Tibial nerve (tissue), 4 donors: ENCODE data around the gene CD58. TPM values are rescaled to one million over a fixed set of nuclear protein-coding genes. Genes with fewer than 3 reads are reported as not detected.

Experiments
- DNase-seq, 2 donors: peaks; one replicate each; pipeline ENCODE4 v3.0.0-alpha.2; 2019; ENCODE audit warnings: low spot score in 2 of 2
- H3K27ac ChIP-seq, 4 donors: fragments of 200-600 bp; sonication (generic) in 3 of 4; one replicate each; pipeline ENCODE4 v1.5.1; 2017 to 2019; ENCODE audit warnings: mild to moderate bottlenecking in 1 of 4
- H3K27me3 ChIP-seq, 2 donors: fragments of 200-600 bp; sonication (generic) in 1 of 2; one replicate each; pipeline versions ENCODE4 v1.5.1 to v1.6.0; 2017 to 2019
- H3K36me3 ChIP-seq, 3 donors: fragments of 200-600 bp; sonication (generic); one replicate each; pipeline ENCODE4 v1.5.1; 2018 to 2019
- H3K4me1 ChIP-seq, 4 donors: fragments of 200-600 bp; sonication (generic) in 3 of 4; one replicate each; pipeline ENCODE4 v1.5.1; 2017 to 2019
- H3K4me3 ChIP-seq, 4 donors: fragments of 200-600 bp; sonication (generic) in 3 of 4; one replicate each; pipeline ENCODE4 v1.5.1; 2017 to 2019; ENCODE audit warnings: mild to moderate bottlenecking in 1 of 4, moderate library complexity in 1 of 4
- H3K9me3 ChIP-seq, 4 donors: fragments of 200-600 bp; sonication (generic) in 3 of 4; one replicate each; pipeline ENCODE4 v1.5.1; 2017 to 2019
- CTCF ChIP-seq, 5 experiments: fragments of 200-600 bp in 3 of 5; fragments of 450-650 bp in 2 of 5; sonication (generic) in 3 of 5; IDR thresholded peaks; one replicate each; pipeline ENCODE4 v1.5.1; 2016 to 2019; ENCODE audit warnings: antibody characterized with exemption in 5 of 5, mild to moderate bottlenecking in 3 of 5, moderate library complexity in 2 of 5
- EP300 ChIP-seq, 2 donors: sonication (generic); formaldehyde crosslinking; IDR thresholded peaks; one replicate each; pipeline ENCODE4 v1.6.1; 2017; ENCODE audit warnings: antibody characterized with exemption in 2 of 2, mild to moderate bottlenecking in 1 of 2
- POLR2A ChIP-seq, 2 donors: fragments of 450-650 bp; IDR thresholded peaks; one replicate each; pipeline ENCODE4 v1.6.1; 2017; ENCODE audit warnings: antibody characterized with exemption in 2 of 2, mild to moderate bottlenecking in 2 of 2, moderate library complexity in 2 of 2
- WGBS, 2 donors: methylation state at CpG; one replicate each; pipeline ENCODE4 v1.1.5; 2018; 5-methylcytosine and 5-hydroxymethylcytosine counted together
- total RNA-seq, 4 donors: library from RNA; depleted of rRNA; stranded (reverse); fragments of >200 nt; gene quantifications; one replicate each; pipeline ENCODE4 v1.1.0, GENCODE V29; 2016

CD58 gene
- total RNA-seq, 4 donors from 2014 or later: 15.9 to 36.0 (median 21.8) TPM

- H3K36me3 ChIP-seq: no peaks in the 10 kb centered on the region
- no peaks in the 10 kb centered on the region for H3K9me3 ChIP-seq
- H3K27ac ChIP-seq: no peak overlapping the region
- no peak for DNase-seq
- H3K27me3 ChIP-seq: no peaks in the 10 kb centered on the region
- no peak for TF ChIP-seq EP300 (IDR thresholded peaks at IDR 0.05)
- peaks cover 0 to 33% (median 11%) of the 10 kb centered on the region in 4 donors for H3K4me1 ChIP-seq
- H3K4me3 ChIP-seq: no peak overlapping the region
Measured at GRCh38 chr1:116487031-116487430, 83.8 kb downstream of the CD58 start.

GRCh38 chr1:116486424-116486823 is 84.4 kb downstream of the CD58 start:
- no peak for DNase-seq
- Histone ChIP-seq H3K27me3 (no peaks in the 10 kb centered on the region), H3K4me1 (peaks cover 0 to 33% (median 11%) of the 10 kb centered on the region in 4 donors), H3K9me3 (no peaks in the 10 kb centered on the region), H3K36me3 (no peaks in the 10 kb centered on the region), H3K27ac (no peak overlapping the region), H3K4me3 (no peak overlapping the region)
- 54 to 64% methylated on average over 3 of the region's 3 CpGs for WGBS, 2 donors
- TF ChIP-seq POLR2A (IDR thresholded peaks at IDR 0.05) (no peak), CTCF (IDR thresholded peaks at IDR 0.05) (no peak), EP300 (IDR thresholded peaks at IDR 0.05) (no peak)

- 85 to 92% methylated on average over 2 of the region's 2 CpGs for WGBS, 2 donors
- peaks cover 0 to 33% (median 11%) of the 10 kb centered on the region in 4 donors for H3K4me1 ChIP-seq
Measured at GRCh38 chr1:116485976-116486375, 84.8 kb downstream of the CD58 start.

GRCh38 chr1:116485071-116485735 is 85.6 kb downstream of the CD58 start:
- Histone ChIP-seq H3K4me1 (peaks cover 0 to 33% (median 9%) of the 10 kb centered on the region in 4 donors), H3K9me3 (no peaks in the 10 kb centered on the region), H3K27me3 (no peaks in the 10 kb centered on the region), H3K4me3 (no peak overlapping the region), H3K36me3 (no peaks in the 10 kb centered on the region), H3K27ac (peak overlapping the region in 2 of 4 donors; percentile 62 to 71)
- TF ChIP-seq POLR2A (IDR thresholded peaks at IDR 0.05) (no peak), CTCF (IDR thresholded peaks at IDR 0.05) (peak; percentile 74 to 94 (median 85))
- 57 to 60% methylated on average over 4 of the region's 6 CpGs for WGBS, 2 donors
- DNase-seq: peak; percentile 79 to 90

More at GRCh38 chr1:116485976-116486375, 84.8 kb downstream of the CD58 start:
- Histone ChIP-seq H3K9me3 (no peaks in the 10 kb centered on the region), H3K36me3 (no peaks in the 10 kb centered on the region), H3K4me3 (no peak overlapping the region), H3K27ac (no peak overlapping the region), H3K27me3 (no peaks in the 10 kb centered on the region)
- no peak for TF ChIP-seq POLR2A (IDR thresholded peaks at IDR 0.05)
- TF ChIP-seq EP300 (IDR thresholded peaks at IDR 0.05): no peak
- no peak for TF ChIP-seq CTCF (IDR thresholded peaks at IDR 0.05)
- no peak for DNase-seq

GRCh38 chr1:116483481-116484309 is 87.1 kb downstream of the CD58 start:
- TF ChIP-seq EP300 (IDR thresholded peaks at IDR 0.05) (peak in 1 of 2 donors; percentile 51), CTCF (IDR thresholded peaks at IDR 0.05) (no peak)
- Histone ChIP-seq H3K36me3 (no peaks in the 10 kb centered on the region), H3K9me3 (no peaks in the 10 kb centered on the region), H3K4me3 (no peak overlapping the region), H3K27me3 (no peaks in the 10 kb centered on the region), H3K27ac (peak overlapping the region in 3 of 4 donors; percentile 13 to 71 (median 65)), H3K4me1 (peaks cover 0 to 18% (median under 1%) of the 10 kb centered on the region in 4 donors)
- WGBS, 2 donors: 71 to 87% methylated on average over 10 of the region's 11 CpGs
- DNase-seq: no peak
